K562 (cell line): ENCODE measurements around the gene KAT7. TPM values are rescaled to one million over a fixed set of nuclear protein-coding genes. Genes with fewer than 3 reads are reported as not detected.

ENCODE experiments used
- ATAC-seq: fragments of 200-7000 bp; cut with Tn5 transposase; 3 replicates; pipeline ENCODE4 v1.9.1; 2020; ENCODE audit warnings: moderate library complexity
- BruUV-seq: library from RNA; stranded (reverse); fragments of 400-500 nt; replicated peaks from 2 replicates; lab custom pipeline; 2021; lab: Mats Ljungman, UMichigan
- CTCF ChIA-PET: fragments of 300-600 bp; formaldehyde crosslinking; extraction: SDS; loops from one replicate; lab custom pipeline; 2021; ENCODE audit warnings: low intra/inter-chr PET ratio; lab: Yijun Ruan, JAX
- POLR2A ChIA-PET: fragments of 300-600, 350-650 bp; sonication (Branson Sonifier 250); formaldehyde crosslinking; extraction: SDS; loops from one replicate; lab custom pipeline; 2021; ENCODE audit warnings: antibody characterized with exemption, inconsistent platforms; lab: Yijun Ruan, JAX
- DNase-seq, 4 experiments: peaks; one replicate each; pipeline versions ENCODE4 v3.0.0 to v3.0.0-alpha.2; 2011 to 2018; ENCODE audit warnings: low spot score in 3 of 4, mixed read lengths in 3 of 4; ENCODE audit errors: extremely low read depth in 1 of 4
- FAIRE-seq: peaks from 2 replicates; lab custom pipeline; 2011; peaks lifted over from hg19 to GRCh38; lab: Jason Lieb, UNC
- H2AFZ ChIP-seq: 2 replicates; pipeline ENCODE4 v1.6.0; 2011; ENCODE audit warnings: low read depth, low read length, control low read depth, inconsistent platforms
- H3K27ac ChIP-seq: fragments of 200-600 bp; 3 replicates; pipeline ENCODE4 v1.8.0; 2011; ENCODE audit warnings: low read depth, mild to moderate bottlenecking, control low read depth, inconsistent platforms, low read length, moderate library complexity, mixed read lengths; ENCODE audit errors: extremely low read depth
- H3K27me3 ChIP-seq, 2 experiments: fragments of 300-600 bp in 1 of 2; 2 replicates in 1 of 2; 3 replicates in 1 of 2; pipeline versions ENCODE4 v1.6.0 to v1.8.0; 2011; ENCODE audit warnings: inconsistent platforms in 2 of 2, low read length in 2 of 2, mild to moderate bottlenecking in 1 of 2, mixed read lengths in 1 of 2, moderate library complexity in 1 of 2; ENCODE audit not compliant: control insufficient read depth in 2 of 2, insufficient read depth in 2 of 2
- H3K36me3 ChIP-seq: fragments of 300-600 bp; 3 replicates; pipeline ENCODE4 v1.8.0; 2011; ENCODE audit warnings: mild to moderate bottlenecking, low read length, inconsistent platforms; ENCODE audit not compliant: control insufficient read depth, insufficient read depth
- H3K4me1 ChIP-seq, 2 experiments: fragments of 200-600 bp in 1 of 2; replicated peaks in 1 of 2; 2 replicates in 1 of 2; 3 replicates in 1 of 2; pipeline versions ENCODE4 v1.5.1 to v1.8.0; 2011; ENCODE audit warnings: inconsistent platforms in 2 of 2, low read length in 2 of 2, mild to moderate bottlenecking in 1 of 2, mixed read lengths in 1 of 2, moderate library complexity in 1 of 2; ENCODE audit not compliant: control insufficient read depth in 2 of 2, insufficient read depth in 2 of 2
- H3K4me2 ChIP-seq: 2 replicates; pipeline ENCODE4 v1.6.1; 2011; ENCODE audit warnings: low read length, control low read depth, inconsistent platforms, mixed read lengths; ENCODE audit not compliant: insufficient read depth
- H3K4me3 ChIP-seq: fragments of 200-600 bp; sonication (generic), shearing (Covaris generic); 2 replicates; pipeline ENCODE4 v1.5.1; 2016; ENCODE audit warnings: control low read depth, inconsistent platforms
- H3K79me2 ChIP-seq: fragments of 200-600 bp; 3 replicates; pipeline ENCODE4 v1.8.0; 2011; ENCODE audit warnings: low read length, inconsistent platforms; ENCODE audit not compliant: control insufficient read depth, insufficient read depth
- H3K9ac ChIP-seq, 2 experiments: 2 replicates each; pipeline versions ENCODE4 v1.6.0 to v1.6.1; 2011; ENCODE audit warnings: low read depth in 2 of 2, low read length in 2 of 2, control low read depth in 1 of 2, inconsistent platforms in 1 of 2, mild to moderate bottlenecking in 1 of 2, mixed read lengths in 1 of 2; ENCODE audit not compliant: insufficient read depth in 1 of 2
- H3K9me1 ChIP-seq: one replicate; pipeline ENCODE4 v1.6.0; 2011; ENCODE audit warnings: inconsistent platforms, mild to moderate bottlenecking, low read length, moderate library complexity; ENCODE audit not compliant: control insufficient read depth, insufficient read depth
- H3K9me3 ChIP-seq: replicated peaks from 2 replicates; pipeline ENCODE4 v1.5.1; 2011; ENCODE audit warnings: low read depth, low read length, inconsistent platforms; ENCODE audit not compliant: control insufficient read depth, insufficient read depth
- H4K20me1 ChIP-seq: replicated peaks from 2 replicates; pipeline ENCODE4 v1.6.1; 2011; ENCODE audit warnings: low read length, inconsistent platforms, mixed read lengths; ENCODE audit not compliant: control insufficient read depth, insufficient read depth
- ARHGAP35 ChIP-seq: fragments of 450-650 bp; IDR thresholded peaks from 2 replicates; pipeline ENCODE4 v1.6.1; 2018; ENCODE audit not compliant: partially characterized antibody
- CCNT2 ChIP-seq: IDR thresholded peaks from 2 replicates; pipeline ENCODE4 v1.6.1; 2011; ENCODE audit warnings: borderline replicate concordance, low read depth, mild to moderate bottlenecking, moderate library complexity, mixed read lengths, low read length; ENCODE audit not compliant: insufficient read length; ENCODE audit errors: extremely low read depth
- CHD4 ChIP-seq: fragments of 200-600 bp; sonication (generic); IDR thresholded peaks from 3 replicates; pipeline ENCODE4 v1.6.1; 2012; ENCODE audit warnings: low read depth, mild to moderate bottlenecking, mixed read lengths, low read length, inconsistent platforms; ENCODE audit not compliant: insufficient read depth, insufficient replicate concordance, poor library complexity, severe bottlenecking
- FOXM1 ChIP-seq, 2 experiments: fragments of 450-650 bp in 1 of 2; sonication (generic) in 1 of 2; formaldehyde crosslinking in 1 of 2; IDR thresholded peaks; 2 replicates each; pipeline versions ENCODE4 v1.6.1 to v1.9.0; 2017 to 2022; ENCODE audit warnings: low read depth in 2 of 2, mild to moderate bottlenecking in 2 of 2, missing genetic modification reagents in 1 of 2, moderate library complexity in 1 of 2
- HNRNPLL ChIP-seq: fragments of 200-400 bp; formaldehyde crosslinking; IDR thresholded peaks from 2 replicates; pipeline ENCODE4 v1.6.1; 2017; ENCODE audit warnings: low read length, low read depth, mild to moderate bottlenecking; ENCODE audit not compliant: poor library complexity, severe bottlenecking
- TRIM24 ChIP-seq, 2 experiments: fragments of 450-650 bp; IDR thresholded peaks; 2 replicates each; pipeline ENCODE4 v1.6.1; 2016
- ZNF766 ChIP-seq: fragments of 200-800 bp; sonication (Bioruptor generic); conservative IDR thresholded peaks from 2 replicates; pipeline ENCODE4 v1.6.1; 2016; ENCODE audit warnings: missing genetic modification characterization, missing compliant biosample characterization
- WGBS: fragments of 100-300 bp; shearing (Covaris generic); methylation state at CpG from one replicate; pipeline ENCODE4 v1.1.6; 2016; ENCODE audit warnings: low coverage, mixed read lengths; ENCODE audit not compliant: insufficient coverage; ENCODE audit errors: missing lambda C conversion rate; 5-methylcytosine and 5-hydroxymethylcytosine counted together
- in situ Hi-C: fragments of 300-500 bp; cut with MboI; formaldehyde crosslinking; loops from 4 replicates; pipeline ENCODE4 v1.15.0; 2018; ENCODE audit warnings: inconsistent platforms, mixed read lengths
- intact Hi-C: fragments of 100-400 bp; cut with micrococcal nuclease; formaldehyde crosslinking; loops from 2 replicates; pipeline ENCODE4 v1.14.2; 2022
- polyA plus RNA-seq, 8 experiments: library from polyadenylated mRNA; depleted of rRNA in 4 of 8; stranded (reverse) in 5 of 8; unstranded in 3 of 8; fragments of >200 nt; fragmentation: Nextera tagmentation in 2 of 8; fragmentation: Illumina TruSeq in 1 of 8; extraction: Ambion mirVana in 2 of 8; extraction: Trizol in 1 of 8; gene quantifications; 2 replicates each; pipeline versions ENCODE4 v1.2.1 to v1.2.3, GENCODE V29; 2011 to 2014; ENCODE audit warnings: inconsistent platforms in 1 of 8, missing spikeins in 1 of 8
- total RNA-seq, 7 experiments: library from RNA; depleted of rRNA in 6 of 7; stranded (reverse); fragments of >200 nt in 6 of 7; fragmentation: Illumina TruSeq in 2 of 7; extraction: Trizol in 2 of 7; gene quantifications; 2 replicates each; pipeline versions ENCODE4 v1.2.1 to v1.2.3, GENCODE V29; 2011 to 2021; ENCODE audit warnings: low replicate concordance in 1 of 7
- TF ChIP-seq, protein P1 (sequence below): fragments of 250-450 bp; sonication (Bioruptor Pico); IDR thresholded peaks from 2 replicates; pipeline ENCODE4 v1.9.0; 2021; ENCODE audit warnings: mild to moderate bottlenecking
- TF ChIP-seq, protein P2 (sequence below): fragments of 450-650 bp; IDR thresholded peaks from one replicate; pipeline ENCODE4 v1.6.1; 2018; ENCODE audit warnings: mild to moderate bottlenecking, moderate library complexity; ENCODE audit not compliant: partially characterized antibody
- TF ChIP-seq, protein P3 (sequence below): fragments of 450-650 bp; IDR thresholded peaks from 2 replicates; pipeline ENCODE4 v1.6.1; 2016; ENCODE audit warnings: borderline replicate concordance
- TF ChIP-seq, protein P4 (sequence below): fragments of 250-450 bp; sonication (Bioruptor Pico); IDR thresholded peaks from 2 replicates; pipeline ENCODE4 v1.8.0; 2022; ENCODE audit warnings: moderate library complexity, mild to moderate bottlenecking, inconsistent platforms

Gene KAT7
- total and polyA plus RNA-seq, 9 of the 15 experiments (the other 6 are each of a cell fraction or from before 2014, with no cell fraction given) = 10.8 to 57.3 (median 34.8) TPM

DNA sequence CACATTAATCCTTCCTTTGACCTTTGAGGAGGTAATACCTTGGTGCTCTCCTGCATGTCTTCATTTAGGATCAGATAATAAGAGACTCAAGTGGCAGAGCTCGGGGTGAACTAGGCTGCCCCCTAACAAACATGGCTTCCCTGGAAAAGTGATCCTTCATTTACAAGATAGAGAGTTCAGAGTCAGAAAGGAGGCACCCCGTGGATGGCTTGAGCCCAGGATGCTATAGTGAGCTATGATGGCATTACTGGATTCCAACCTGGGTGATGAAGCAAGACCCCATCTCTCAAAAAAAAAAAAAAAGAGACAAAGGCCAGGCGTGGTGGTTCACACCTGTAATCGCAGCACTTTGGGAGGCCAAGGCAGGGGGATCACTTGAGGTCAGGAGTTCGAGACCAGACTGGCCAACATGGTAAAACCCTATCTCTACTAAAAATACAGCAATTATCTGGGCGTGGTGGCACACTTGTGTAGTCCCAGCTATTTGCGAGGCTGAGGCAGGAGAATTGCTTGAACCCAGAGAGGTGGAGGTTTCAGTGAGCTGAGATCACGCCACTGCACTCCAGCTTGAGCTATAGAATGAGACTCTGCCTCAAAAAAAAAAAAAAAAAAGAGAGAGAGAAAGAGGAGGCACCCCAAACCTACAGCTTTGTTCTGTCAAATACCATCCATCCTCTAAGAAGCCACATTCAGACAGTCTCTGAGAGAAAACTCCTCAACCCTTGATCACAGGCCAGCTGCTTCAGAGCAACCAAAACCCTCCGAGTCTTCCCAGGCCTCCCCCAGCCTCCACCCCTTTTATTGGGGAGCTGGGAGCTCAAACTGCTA is 31.9 kb upstream of the KAT7 start:
- H2AFZ ChIP-seq = no peak overlapping the region
- TF ChIP-seq ZNF766 (CRISPR knock-in tag) (no peak), FOXM1 (IDR thresholded peaks at IDR 0.05; ENCODE audit: low read depth) (no peak), FOXM1 (CRISPR knock-in tag; IDR thresholded peaks at IDR 0.05; ENCODE audit: low read depth) (no peak), ARHGAP35 (no peak), HNRNPLL (no peak), TRIM24 (IDR thresholded peaks at IDR 0.05) (no peak), CHD4 (no peak), CCNT2 (no peak)
- TF ChIP-seq, protein P1, sequence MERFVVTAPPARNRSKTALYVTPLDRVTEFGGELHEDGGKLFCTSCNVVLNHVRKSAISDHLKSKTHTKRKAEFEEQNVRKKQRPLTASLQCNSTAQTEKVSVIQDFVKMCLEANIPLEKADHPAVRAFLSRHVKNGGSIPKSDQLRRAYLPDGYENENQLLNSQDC (CRISPR knock-in tag) = no peak
- TF ChIP-seq, protein P2, sequence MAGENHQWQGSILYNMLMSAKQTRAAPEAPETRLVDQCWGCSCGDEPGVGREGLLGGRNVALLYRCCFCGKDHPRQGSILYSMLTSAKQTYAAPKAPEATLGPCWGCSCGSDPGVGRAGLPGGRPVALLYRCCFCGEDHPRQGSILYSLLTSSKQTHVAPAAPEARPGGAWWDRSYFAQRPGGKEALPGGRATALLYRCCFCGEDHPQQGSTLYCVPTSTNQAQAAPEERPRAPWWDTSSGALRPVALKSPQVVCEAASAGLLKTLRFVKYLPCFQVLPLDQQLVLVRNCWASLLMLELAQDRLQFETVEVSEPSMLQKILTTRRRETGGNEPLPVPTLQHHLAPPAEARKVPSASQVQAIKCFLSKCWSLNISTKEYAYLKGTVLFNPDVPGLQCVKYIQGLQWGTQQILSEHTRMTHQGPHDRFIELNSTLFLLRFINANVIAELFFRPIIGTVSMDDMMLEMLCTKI = no peak
- TF ChIP-seq, protein P3, sequence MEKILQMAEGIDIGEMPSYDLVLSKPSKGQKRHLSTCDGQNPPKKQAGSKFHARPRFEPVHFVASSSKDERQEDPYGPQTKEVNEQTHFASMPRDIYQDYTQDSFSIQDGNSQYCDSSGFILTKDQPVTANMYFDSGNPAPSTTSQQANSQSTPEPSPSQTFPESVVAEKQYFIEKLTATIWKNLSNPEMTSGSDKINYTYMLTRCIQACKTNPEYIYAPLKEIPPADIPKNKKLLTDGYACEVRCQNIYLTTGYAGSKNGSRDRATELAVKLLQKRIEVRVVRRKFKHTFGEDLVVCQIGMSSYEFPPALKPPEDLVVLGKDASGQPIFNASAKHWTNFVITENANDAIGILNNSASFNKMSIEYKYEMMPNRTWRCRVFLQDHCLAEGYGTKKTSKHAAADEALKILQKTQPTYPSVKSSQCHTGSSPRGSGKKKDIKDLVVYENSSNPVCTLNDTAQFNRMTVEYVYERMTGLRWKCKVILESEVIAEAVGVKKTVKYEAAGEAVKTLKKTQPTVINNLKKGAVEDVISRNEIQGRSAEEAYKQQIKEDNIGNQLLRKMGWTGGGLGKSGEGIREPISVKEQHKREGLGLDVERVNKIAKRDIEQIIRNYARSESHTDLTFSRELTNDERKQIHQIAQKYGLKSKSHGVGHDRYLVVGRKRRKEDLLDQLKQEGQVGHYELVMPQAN = no peak
- TF ChIP-seq, protein P4, sequence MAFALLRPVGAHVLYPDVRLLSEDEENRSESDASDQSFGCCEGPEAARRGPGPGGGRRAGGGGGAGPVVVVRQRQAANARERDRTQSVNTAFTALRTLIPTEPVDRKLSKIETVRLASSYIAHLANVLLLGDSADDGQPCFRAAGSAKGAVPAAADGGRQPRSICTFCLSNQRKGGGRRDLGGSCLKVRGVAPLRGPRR (CRISPR knock-in tag) = no peak
- ATAC-seq = no peak
- 66% methylated on average over 5 of the region's 9 CpGs for WGBS
- intact Hi-C loops (no loop called here), in situ Hi-C loops (no loop called here)
- peaks cover 28 to 63% of the 10 kb centered on the region in 2 experiments for H3K4me1 ChIP-seq
- H3K9me1 ChIP-seq = peaks cover 12% of the 10 kb centered on the region
- H3K4me2 ChIP-seq = no peak overlapping the region
- H3K27me3 ChIP-seq = no peaks in the 10 kb centered on the region
- no peak overlapping the region for H3K4me3 ChIP-seq
- H3K9me3 ChIP-seq = no peaks in the 10 kb centered on the region
- BruUV-seq = no TSS peak
- H3K79me2 ChIP-seq = peaks cover 94% of the 10 kb centered on the region
- H3K27ac ChIP-seq = no peak overlapping the region
- ChIA-PET CTCF (no interaction called here), POLR2A (interaction anchor here (0.5 to 2.0 kb wide), 7 partner anchors 9 to 1844 kb away, joined by 3 to 13 read pairs (median 4); no protein-coding TSS in a partner anchor)
- no peak for DNase-seq
- peaks cover 74% of the 10 kb centered on the region for H3K36me3 ChIP-seq
- FAIRE-seq = no peak
- H3K9ac ChIP-seq = no peak overlapping the region; a peak in 1 of 4 replicates
- peaks cover 26% of the 10 kb centered on the region for H4K20me1 ChIP-seq
